Duodenal mucosa (tissue), 2 donors: ENCODE data around the gene PGBD4.
"Not testable (repeated sequence)": the region's sequence is repeated elsewhere in the genome, so short reads cannot be mapped to it uniquely, and the experiment has no call there.

Source experiments
- H3K27ac ChIP-seq: one replicate; pipeline ENCODE4 v1.7.0; 2013; ENCODE audit warnings: low read depth, low read length
- H3K27me3 ChIP-seq, 2 donors: one replicate each; pipeline ENCODE4 v1.7.0; 2013; ENCODE audit warnings: low read length in 2 of 2, control low read depth in 1 of 2; ENCODE audit not compliant: insufficient read depth in 2 of 2, control insufficient read depth in 1 of 2
- H3K36me3 ChIP-seq, 2 donors: one replicate each; pipeline ENCODE4 v1.7.0; 2013; ENCODE audit warnings: low read length in 2 of 2, control low read depth in 1 of 2; ENCODE audit not compliant: insufficient read depth in 2 of 2, control insufficient read depth in 1 of 2
- H3K4me1 ChIP-seq, 2 donors: one replicate each; pipeline ENCODE4 v1.7.0; 2013; ENCODE audit warnings: low read length in 2 of 2, control low read depth in 1 of 2; ENCODE audit not compliant: insufficient read depth in 2 of 2, control insufficient read depth in 1 of 2
- H3K4me3 ChIP-seq, 2 donors: one replicate each; pipeline ENCODE4 v1.7.0; 2013; ENCODE audit warnings: low read length in 2 of 2, low read depth in 1 of 2
- H3K9ac ChIP-seq, 2 donors: one replicate each; pipeline ENCODE4 v1.7.0; 2013; ENCODE audit warnings: low read length in 2 of 2, low read depth in 1 of 2
- H3K9me3 ChIP-seq, 2 donors: one replicate each; pipeline ENCODE4 v1.7.0; 2013; ENCODE audit warnings: low read length in 2 of 2, control low read depth in 1 of 2; ENCODE audit not compliant: control insufficient read depth in 1 of 2

Gene PGBD4

DNA sequence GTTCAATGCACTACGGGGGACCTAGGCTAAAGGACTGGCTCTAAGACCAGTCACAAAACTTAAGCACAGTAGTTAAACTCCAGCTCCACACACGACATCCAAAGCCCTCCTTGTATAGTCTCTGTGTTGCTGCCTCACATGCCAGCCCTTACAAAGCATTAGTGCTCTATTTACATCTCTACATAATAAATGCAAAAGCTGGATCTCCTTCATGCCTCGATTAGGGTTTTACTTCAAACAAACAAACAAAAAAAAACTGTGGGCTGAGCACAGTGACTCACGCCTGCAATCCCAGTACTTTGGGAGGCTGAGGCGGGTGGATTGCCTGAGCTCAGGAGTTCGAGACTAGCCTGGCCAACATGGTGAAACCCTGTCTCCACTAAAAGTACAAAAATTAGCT, 9.6 kb downstream of the PGBD4 start:
- H3K9ac ChIP-seq: no peak overlapping the region
- H3K4me1 ChIP-seq: no peaks in the 10 kb centered on the region
- H3K4me3 ChIP-seq: no peak overlapping the region
- no peaks in the 10 kb centered on the region for H3K9me3 ChIP-seq
- no peak overlapping the region for H3K27ac ChIP-seq
- H3K36me3 ChIP-seq: no peaks in the 10 kb centered on the region
- H3K27me3 ChIP-seq: peaks cover 0 to 3% of the 10 kb centered on the region in 2 donors

DNA sequence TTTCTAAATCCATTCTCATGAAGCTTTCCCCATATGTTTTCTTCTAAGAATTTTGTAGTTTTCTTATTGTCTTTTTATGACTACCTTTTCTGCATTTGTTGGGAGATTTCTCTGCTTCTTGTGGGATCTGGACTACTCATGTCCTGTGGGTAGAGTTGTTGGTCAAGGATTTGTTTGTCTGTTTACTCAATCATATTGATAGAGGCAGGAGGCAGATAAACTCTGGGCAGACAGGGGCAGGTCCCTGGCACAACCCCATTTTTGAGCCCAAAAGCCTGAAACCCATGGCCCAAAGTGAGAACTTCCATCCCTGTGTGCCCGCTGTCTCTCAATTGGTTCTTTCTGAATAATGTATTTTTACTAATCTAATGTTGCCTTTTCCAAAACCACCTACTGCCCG, 12.3 kb downstream of the PGBD4 start:
- Histone ChIP-seq H3K9ac (no peak overlapping the region), H3K4me1 (no peaks in the 10 kb centered on the region), H3K36me3 (no peaks in the 10 kb centered on the region), H3K9me3 (no peaks in the 10 kb centered on the region), H3K4me3 (no peak overlapping the region), H3K27ac (no peak overlapping the region), H3K27me3 (peaks cover 0 to 3% of the 10 kb centered on the region in 2 donors)

DNA sequence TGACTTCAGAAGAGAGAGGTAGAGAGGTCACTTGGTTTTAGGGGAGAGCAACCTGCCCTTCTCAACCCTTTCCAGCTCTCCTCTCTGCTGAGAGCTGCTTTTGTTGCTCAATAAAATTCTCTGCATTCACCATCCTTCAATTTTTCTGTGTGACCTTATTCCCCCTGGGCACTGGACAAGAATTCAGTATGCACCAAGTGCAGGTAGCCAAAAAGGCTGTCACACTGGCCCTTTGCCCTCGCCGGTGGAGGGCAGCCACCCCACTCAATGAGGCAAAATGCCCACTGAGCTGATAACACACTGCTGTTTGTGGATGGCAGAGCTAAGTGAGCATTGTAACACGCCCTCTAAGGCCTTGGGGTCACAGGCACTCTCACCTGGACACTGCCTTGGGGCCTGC, 12.9 kb downstream of the PGBD4 start:
- Histone ChIP-seq H3K9me3 (no peaks in the 10 kb centered on the region), H3K27ac (no peak overlapping the region), H3K27me3 (peaks cover 0 to 3% of the 10 kb centered on the region in 2 donors), H3K36me3 (no peaks in the 10 kb centered on the region), H3K4me3 (no peak overlapping the region), H3K4me1 (no peaks in the 10 kb centered on the region), H3K9ac (no peak overlapping the region)

DNA sequence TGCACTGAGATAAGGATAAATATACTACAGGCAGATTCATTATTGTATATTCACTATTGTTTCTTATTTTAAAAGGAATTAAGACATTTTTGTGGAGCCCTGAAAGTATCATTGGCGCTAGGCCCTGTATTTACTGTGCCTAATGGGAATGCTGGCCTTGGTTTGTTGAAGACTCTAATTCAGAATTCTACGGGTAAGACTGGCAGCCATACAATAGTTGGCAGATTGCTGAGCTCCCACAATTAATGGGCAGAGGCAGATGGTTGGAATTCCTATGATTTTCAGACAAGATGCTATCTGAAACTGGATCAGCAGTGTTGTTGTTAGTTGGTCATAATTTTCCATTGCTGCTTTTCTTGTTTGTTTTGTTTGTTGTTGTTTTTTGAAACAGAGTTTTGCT, 14.7 kb downstream of the PGBD4 start:
- Histone ChIP-seq H3K36me3 (no peaks in the 10 kb centered on the region), H3K4me3 (no peak overlapping the region), H3K4me1 (no peaks in the 10 kb centered on the region), H3K9ac (no peak overlapping the region), H3K9me3 (no peaks in the 10 kb centered on the region), H3K27me3 (peaks cover 0 to 3% of the 10 kb centered on the region in 2 donors), H3K27ac (no peak overlapping the region)

DNA sequence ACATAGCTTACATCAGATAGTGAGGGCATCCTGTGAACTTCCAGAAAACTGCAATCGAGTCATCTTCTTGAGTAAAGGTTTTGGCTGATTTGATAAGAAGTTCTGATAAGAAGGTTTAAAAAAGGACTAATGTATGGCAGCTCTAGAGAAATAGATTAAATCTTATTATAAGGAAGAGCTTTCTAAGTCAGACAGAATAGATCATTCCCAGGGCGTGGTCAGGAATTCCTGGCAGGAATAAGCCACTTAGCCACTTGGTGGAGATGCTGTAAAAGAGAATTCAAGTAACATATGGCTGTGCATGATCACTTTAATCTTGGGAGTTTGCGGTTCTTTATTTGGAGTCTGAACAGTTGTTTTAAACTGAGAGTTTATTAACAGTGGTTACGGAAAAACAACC, 17.4 kb downstream of the PGBD4 start:
- no peaks in the 10 kb centered on the region for H3K4me1 ChIP-seq
- H3K9me3 ChIP-seq: no peaks in the 10 kb centered on the region
- no peaks in the 10 kb centered on the region for H3K27me3 ChIP-seq
- H3K27ac ChIP-seq: no peak overlapping the region
- no peak overlapping the region for H3K9ac ChIP-seq
- no peak overlapping the region for H3K4me3 ChIP-seq
- no peaks in the 10 kb centered on the region for H3K36me3 ChIP-seq

DNA sequence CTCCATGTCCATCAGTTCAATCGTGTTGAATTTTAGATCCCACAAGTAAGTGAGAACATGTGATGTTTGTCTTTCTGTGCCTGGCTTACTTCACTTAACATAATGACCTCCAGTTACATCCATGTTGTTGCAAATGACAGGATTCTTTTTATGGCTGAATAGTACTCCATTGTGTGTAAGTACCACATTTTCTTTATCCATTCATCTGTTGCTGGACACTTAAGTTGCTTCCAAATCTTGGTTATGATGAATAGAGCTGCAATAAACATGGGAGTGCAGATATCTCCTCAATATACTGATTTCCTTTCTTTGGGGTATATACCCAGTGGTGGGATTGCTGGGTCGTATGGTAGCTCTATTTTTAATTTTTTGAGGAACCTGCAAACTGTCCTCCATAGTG, 18.5 kb downstream of the PGBD4 start:
- not testable (repeated sequence) for H3K4me1 ChIP-seq, H3K27me3 ChIP-seq, H3K9ac ChIP-seq, H3K9me3 ChIP-seq, H3K4me3 ChIP-seq, H3K36me3 ChIP-seq, H3K27ac ChIP-seq

DNA sequence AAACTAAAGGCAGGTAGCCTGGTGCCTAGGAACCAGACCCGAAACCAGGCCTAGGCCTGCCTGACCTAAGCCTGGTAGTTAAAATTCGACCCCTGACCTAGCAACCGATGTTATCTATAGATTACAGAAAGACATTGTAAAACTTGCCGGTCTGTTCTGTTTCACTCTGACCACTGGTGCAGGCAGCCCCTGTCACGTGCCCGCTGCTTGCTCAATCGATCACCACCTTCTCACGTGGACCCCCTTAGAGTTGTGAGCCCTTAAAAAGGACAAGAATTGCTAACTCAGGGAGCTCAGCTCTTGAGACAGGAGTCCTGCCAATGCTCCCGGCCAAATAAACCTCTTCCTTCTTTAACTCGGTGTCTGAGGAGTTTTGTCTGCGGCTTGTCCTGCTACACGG, 19.9 kb downstream of the PGBD4 start:
- H3K36me3 ChIP-seq, H3K9me3 ChIP-seq, H3K9ac ChIP-seq, H3K27me3 ChIP-seq, H3K27ac ChIP-seq, H3K4me3 ChIP-seq, H3K4me1 ChIP-seq: not testable (repeated sequence)

DNA sequence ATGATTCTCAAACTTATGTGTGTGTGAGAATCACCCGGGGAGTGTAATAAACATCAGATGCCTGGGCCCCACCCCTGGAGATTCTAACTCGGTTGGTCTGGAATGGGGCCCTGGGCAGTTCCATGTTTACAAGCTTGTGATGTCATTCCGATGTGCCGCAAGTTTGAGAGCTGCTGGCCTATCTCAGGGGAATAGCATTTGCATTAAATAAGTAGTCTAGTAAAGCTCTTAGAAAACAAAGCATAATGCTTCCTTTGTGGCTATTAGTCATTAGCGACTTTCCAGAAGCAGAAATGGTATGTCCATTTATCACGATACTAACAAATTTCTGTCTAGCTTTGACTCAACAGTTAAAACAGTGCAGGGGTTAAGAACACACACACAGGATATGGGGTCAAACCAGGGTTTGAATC, 20.9 kb downstream of the PGBD4 start:
- Histone ChIP-seq H3K27me3 (no peaks in the 10 kb centered on the region), H3K9me3 (no peaks in the 10 kb centered on the region), H3K9ac (no peak overlapping the region), H3K4me1 (no peaks in the 10 kb centered on the region), H3K27ac (no peak overlapping the region), H3K36me3 (no peaks in the 10 kb centered on the region), H3K4me3 (no peak overlapping the region)

DNA sequence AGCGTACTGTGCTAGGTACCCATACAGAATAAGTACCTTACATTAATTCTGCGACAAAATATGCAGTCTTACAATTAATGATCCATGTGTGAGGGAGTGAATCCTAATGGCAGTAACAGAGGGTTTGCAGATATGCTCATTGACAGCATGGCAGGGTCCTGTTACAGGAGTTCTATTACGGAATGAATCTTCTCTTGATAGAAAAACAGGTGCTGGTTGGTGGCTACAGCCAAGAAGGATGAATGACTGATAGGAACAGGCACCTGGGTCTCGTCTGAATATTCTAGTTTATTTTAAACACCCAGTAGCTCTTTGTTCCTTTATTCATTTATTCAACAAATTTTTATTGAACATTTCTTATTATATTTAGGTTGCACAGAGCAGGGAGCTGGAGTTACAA, 22.8 kb downstream of the PGBD4 start:
- H3K9me3 ChIP-seq: no peaks in the 10 kb centered on the region
- no peak overlapping the region for H3K4me3 ChIP-seq
- no peaks in the 10 kb centered on the region for H3K36me3 ChIP-seq
- no peaks in the 10 kb centered on the region for H3K27me3 ChIP-seq
- H3K27ac ChIP-seq: no peak overlapping the region
- no peaks in the 10 kb centered on the region for H3K4me1 ChIP-seq
- no peak overlapping the region for H3K9ac ChIP-seq

DNA sequence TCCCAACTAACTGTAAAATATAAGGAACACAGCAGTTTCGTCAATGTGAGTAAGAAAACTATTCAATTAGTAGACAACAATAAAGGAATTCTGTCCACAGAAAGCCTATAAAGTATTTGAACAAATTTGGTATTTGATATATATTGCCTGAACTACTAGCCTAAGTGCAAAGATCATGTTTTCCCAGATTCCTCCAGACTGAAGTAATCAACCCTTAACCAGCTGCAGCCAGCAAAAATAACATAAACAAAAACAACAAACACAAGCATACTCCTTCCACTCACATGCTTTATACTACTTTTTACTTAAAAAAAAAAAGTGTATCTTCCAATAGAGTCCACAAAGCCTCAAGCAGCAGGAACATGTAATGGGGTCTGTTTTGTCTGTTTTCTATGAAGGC, 24.1 kb downstream of the PGBD4 start:
- Histone ChIP-seq H3K27ac (no peak overlapping the region), H3K9ac (no peak overlapping the region), H3K4me1 (no peaks in the 10 kb centered on the region), H3K9me3 (no peaks in the 10 kb centered on the region), H3K36me3 (no peaks in the 10 kb centered on the region), H3K27me3 (no peaks in the 10 kb centered on the region), H3K4me3 (no peak overlapping the region)

DNA sequence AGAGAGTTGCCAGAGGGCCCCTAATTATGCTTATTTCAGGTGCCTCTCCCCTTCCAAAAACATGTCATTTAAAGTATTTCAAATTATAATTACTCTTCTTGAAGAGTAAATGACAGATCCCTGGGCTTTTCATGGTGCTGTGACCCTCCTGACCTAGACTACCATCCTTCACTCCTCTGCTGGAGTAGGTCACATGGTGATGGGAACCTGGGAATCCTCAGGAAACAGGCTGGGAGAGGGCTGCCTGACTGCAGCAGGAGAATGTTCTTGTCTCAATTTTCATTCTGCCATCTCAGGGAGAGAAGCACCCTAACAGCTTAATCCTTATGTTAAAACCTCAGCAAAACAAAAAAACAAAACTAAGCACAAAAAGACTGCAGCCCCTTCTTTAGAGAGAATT, 24.6 kb downstream of the PGBD4 start:
- H3K36me3 ChIP-seq: no peaks in the 10 kb centered on the region

More for the DNA sequence above, 24.6 kb downstream of the PGBD4 start:
- no peaks in the 10 kb centered on the region for H3K27me3 ChIP-seq
- no peak overlapping the region for H3K27ac ChIP-seq
- H3K4me3 ChIP-seq: no peak overlapping the region
- no peaks in the 10 kb centered on the region for H3K9me3 ChIP-seq
- H3K9ac ChIP-seq: no peak overlapping the region
- H3K4me1 ChIP-seq: no peaks in the 10 kb centered on the region
